Type B pancreatic cell (in vitro differentiated cells): ENCODE measurements around the gene SORD. TPM values are rescaled to one million over a fixed set of nuclear protein-coding genes. Genes with fewer than 3 reads are reported as not detected.

Source experiments
- DNase-seq: peaks from one replicate; pipeline ENCODE4 v3.0.0; 2021; ENCODE audit warnings: mixed read lengths; ENCODE audit not compliant: unreplicated experiment; ENCODE audit errors: extremely low spot score
- H3K27ac Mint-ChIP-seq: 2 replicates; pipeline ENCODE4 v1.8.0; 2021; ENCODE audit warnings: mild to moderate bottlenecking, mixed read lengths
- H3K27me3 Mint-ChIP-seq: 2 replicates; pipeline ENCODE4 v1.8.0; 2021; ENCODE audit warnings: mixed read lengths
- H3K36me3 Mint-ChIP-seq: 2 replicates; pipeline ENCODE4 v1.8.0; 2021; ENCODE audit warnings: mixed read lengths
- H3K4me1 Mint-ChIP-seq: one replicate; pipeline ENCODE4 v1.8.0; 2021; ENCODE audit warnings: mixed read lengths; ENCODE audit not compliant: unreplicated experiment
- H3K4me3 Mint-ChIP-seq: 2 replicates; pipeline ENCODE4 v1.8.0; 2021; ENCODE audit warnings: mild to moderate bottlenecking, mixed read lengths
- H3K9me3 Mint-ChIP-seq: 2 replicates; pipeline ENCODE4 v1.8.0; 2021; ENCODE audit warnings: mixed read lengths
- CTCF ChIP-seq: fragments of 200-600 bp; sonication (generic); conservative IDR thresholded peaks from 2 replicates; pipeline ENCODE4 v1.5.0; 2021; ENCODE audit warnings: antibody characterized with exemption, mild to moderate bottlenecking
- total RNA-seq: library from RNA; stranded (reverse); gene quantifications from 2 replicates; pipeline ENCODE4 v1.2.1, GENCODE V29; 2021; ENCODE audit warnings: low replicate concordance

The SORD gene
- total RNA-seq, 1 donor from 2014 or later: 58.7 TPM

- Mint-ChIP-seq H3K27ac (no peak overlapping the region), H3K9me3 (peaks cover 6% of the 10 kb centered on the region), H3K4me1 (peaks cover 11% of the 10 kb centered on the region), H3K36me3 (peaks cover 3% of the 10 kb centered on the region), H3K4me3 (no peak overlapping the region), H3K27me3 (peaks cover 54% of the 10 kb centered on the region)
- TF ChIP-seq CTCF: no peak
- DNase-seq: no peak
Measured at GRCh38 chr15:45120081-45120972, 97.3 kb downstream of the SORD start.

GRCh38 chr15:45121020-45121419 is 98.0 kb downstream of the SORD start:
- Mint-ChIP-seq H3K36me3 (peaks cover 3% of the 10 kb centered on the region), H3K4me3 (no peak overlapping the region), H3K9me3 (peaks cover 6% of the 10 kb centered on the region), H3K4me1 (peaks cover 11% of the 10 kb centered on the region), H3K27me3 (peaks cover 55% of the 10 kb centered on the region), H3K27ac (no peak overlapping the region)
- DNase-seq: no peak
- no peak for TF ChIP-seq CTCF

- no peak overlapping the region for H3K4me3 Mint-ChIP-seq
- H3K27ac Mint-ChIP-seq: no peak overlapping the region
- peaks cover 11% of the 10 kb centered on the region for H3K4me1 Mint-ChIP-seq
- H3K36me3 Mint-ChIP-seq: peaks cover 3% of the 10 kb centered on the region
- peaks cover 57% of the 10 kb centered on the region for H3K27me3 Mint-ChIP-seq
- H3K9me3 Mint-ChIP-seq: peaks cover 6% of the 10 kb centered on the region
- DNase-seq: no peak
- TF ChIP-seq CTCF: no peak
Measured at GRCh38 chr15:45121706-45122417, 98.9 kb downstream of the SORD start.

- peaks cover 6% of the 10 kb centered on the region for H3K9me3 Mint-ChIP-seq
- peaks cover 54% of the 10 kb centered on the region for H3K27me3 Mint-ChIP-seq
- H3K36me3 Mint-ChIP-seq: peaks cover 3% of the 10 kb centered on the region
- H3K27ac Mint-ChIP-seq: no peak overlapping the region
- H3K4me3 Mint-ChIP-seq: no peak overlapping the region
- no peak for TF ChIP-seq CTCF
- DNase-seq: no peak
- H3K4me1 Mint-ChIP-seq: peaks cover 11% of the 10 kb centered on the region
Measured at GRCh38 chr15:45122719-45123118, 99.7 kb downstream of the SORD start.

- H3K4me1 Mint-ChIP-seq: peaks cover 7% of the 10 kb centered on the region
- H3K27ac Mint-ChIP-seq: no peak overlapping the region
- no peaks in the 10 kb centered on the region for H3K36me3 Mint-ChIP-seq
- H3K9me3 Mint-ChIP-seq: no peaks in the 10 kb centered on the region
- peaks cover 54% of the 10 kb centered on the region for H3K27me3 Mint-ChIP-seq
- H3K4me3 Mint-ChIP-seq: no peak overlapping the region
- no peak for DNase-seq
- no peak for TF ChIP-seq CTCF
Measured at GRCh38 chr15:45123397-45123796, 100.4 kb downstream of the SORD start.
